ENCODE data around the gene BAIAP3. TPM values are rescaled to one million over a fixed set of nuclear protein-coding genes. Genes with fewer than 3 reads are reported as not detected.

The BAIAP3 gene
- polyA plus RNA-seq, 1 experiment, result 0.19 TPM

- Histone ChIP-seq H3K27ac (ENCODE audit: low read depth, low read length) (no peak overlapping the region), H3K4me3 (ENCODE audit: low read depth, low read length) (no peak overlapping the region), H3K27me3 (ENCODE audit: control insufficient read depth, insufficient read depth, low read length) (no peaks in the 10 kb centered on the region), H3K9me3 (ENCODE audit: control insufficient read depth, insufficient read depth, low read length) (peaks cover 3% of the 10 kb centered on the region; the same call in 1 of the 2 replicates)
- TF ChIP-seq, protein P1, sequence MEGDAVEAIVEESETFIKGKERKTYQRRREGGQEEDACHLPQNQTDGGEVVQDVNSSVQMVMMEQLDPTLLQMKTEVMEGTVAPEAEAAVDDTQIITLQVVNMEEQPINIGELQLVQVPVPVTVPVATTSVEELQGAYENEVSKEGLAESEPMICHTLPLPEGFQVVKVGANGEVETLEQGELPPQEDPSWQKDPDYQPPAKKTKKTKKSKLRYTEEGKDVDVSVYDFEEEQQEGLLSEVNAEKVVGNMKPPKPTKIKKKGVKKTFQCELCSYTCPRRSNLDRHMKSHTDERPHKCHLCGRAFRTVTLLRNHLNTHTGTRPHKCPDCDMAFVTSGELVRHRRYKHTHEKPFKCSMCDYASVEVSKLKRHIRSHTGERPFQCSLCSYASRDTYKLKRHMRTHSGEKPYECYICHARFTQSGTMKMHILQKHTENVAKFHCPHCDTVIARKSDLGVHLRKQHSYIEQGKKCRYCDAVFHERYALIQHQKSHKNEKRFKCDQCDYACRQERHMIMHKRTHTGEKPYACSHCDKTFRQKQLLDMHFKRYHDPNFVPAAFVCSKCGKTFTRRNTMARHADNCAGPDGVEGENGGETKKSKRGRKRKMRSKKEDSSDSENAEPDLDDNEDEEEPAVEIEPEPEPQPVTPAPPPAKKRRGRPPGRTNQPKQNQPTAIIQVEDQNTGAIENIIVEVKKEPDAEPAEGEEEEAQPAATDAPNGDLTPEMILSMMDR (IDR thresholded peaks at IDR 0.05; ENCODE audit: low read depth, low read length), result no peak
- CTCF ChIA-PET, result interaction anchor here (0.6 kb wide), 1 partner anchor 54 kb away, joined by 5 read pairs; no protein-coding TSS in a partner anchor
- POLR2A ChIA-PET, result no interaction called here
- no peak for DNase-seq (ENCODE audit: low read depth, low spot score)
These were observed 22.1 kb downstream of the BAIAP3 start for GRCh38 chr16:1355591-1355990.

GRCh38 chr16:1356061-1356900, 22.8 kb downstream of the BAIAP3 start:
- Histone ChIP-seq H3K9me3 (ENCODE audit: control insufficient read depth, insufficient read depth, low read length) (peaks cover 3% of the 10 kb centered on the region; the same call in 1 of the 2 replicates), H3K4me3 (ENCODE audit: low read depth, low read length) (no peak overlapping the region), H3K27me3 (ENCODE audit: control insufficient read depth, insufficient read depth, low read length) (no peaks in the 10 kb centered on the region), H3K27ac (ENCODE audit: low read depth, low read length) (no peak overlapping the region)
- POLR2A ChIA-PET, result no interaction called here
- no peak for DNase-seq (ENCODE audit: low read depth, low spot score)
- CTCF ChIA-PET, result no interaction called here
- TF ChIP-seq, protein P1 (IDR thresholded peaks at IDR 0.05; ENCODE audit: low read depth, low read length), result no peak

DNA sequence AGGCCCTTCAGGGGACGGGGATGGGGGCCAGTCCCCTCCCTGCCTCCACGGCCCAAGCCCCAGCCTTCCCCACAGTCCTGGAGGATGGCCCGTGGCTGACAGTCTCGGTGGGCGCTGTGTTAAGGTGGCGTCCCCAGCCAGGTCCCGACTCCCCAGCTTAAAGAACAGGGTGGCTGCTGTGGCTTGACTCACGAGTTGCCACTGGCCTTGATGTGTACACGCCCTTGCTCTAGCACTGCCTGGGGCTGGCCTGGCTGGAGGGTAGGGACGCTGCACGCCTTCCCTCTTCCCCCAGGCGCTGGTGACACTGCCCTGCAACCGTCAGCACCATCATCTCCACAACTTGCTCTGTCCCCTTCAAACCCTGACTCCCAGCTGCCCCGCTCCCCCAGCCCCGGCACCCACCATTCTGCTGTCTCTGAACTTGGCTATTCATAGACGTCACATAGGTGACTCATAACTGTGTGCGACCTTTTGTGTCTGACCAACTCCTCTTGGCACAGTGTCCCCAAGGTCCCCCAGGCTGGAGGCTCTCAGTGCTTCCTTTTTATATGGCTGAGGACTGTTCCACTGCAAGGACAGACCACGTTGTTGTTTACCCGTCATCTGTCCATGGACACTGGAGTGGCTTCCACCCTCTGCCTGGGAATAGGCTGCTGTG, 24.6 kb downstream of the BAIAP3 start:
- CTCF ChIA-PET, result no interaction called here
- Histone ChIP-seq H3K27me3 (ENCODE audit: control insufficient read depth, insufficient read depth, low read length) (no peaks in the 10 kb centered on the region), H3K9me3 (ENCODE audit: control insufficient read depth, insufficient read depth, low read length) (no peaks in the 10 kb centered on the region; the same call in 1 of the 2 replicates), H3K4me3 (ENCODE audit: low read depth, low read length) (no peak overlapping the region), H3K27ac (ENCODE audit: low read depth, low read length) (no peak overlapping the region)
- TF ChIP-seq, protein P1 (IDR thresholded peaks at IDR 0.05; ENCODE audit: low read depth, low read length), result no peak
- POLR2A ChIA-PET, result no interaction called here
- no peak for DNase-seq (ENCODE audit: low read depth, low spot score)

DNA sequence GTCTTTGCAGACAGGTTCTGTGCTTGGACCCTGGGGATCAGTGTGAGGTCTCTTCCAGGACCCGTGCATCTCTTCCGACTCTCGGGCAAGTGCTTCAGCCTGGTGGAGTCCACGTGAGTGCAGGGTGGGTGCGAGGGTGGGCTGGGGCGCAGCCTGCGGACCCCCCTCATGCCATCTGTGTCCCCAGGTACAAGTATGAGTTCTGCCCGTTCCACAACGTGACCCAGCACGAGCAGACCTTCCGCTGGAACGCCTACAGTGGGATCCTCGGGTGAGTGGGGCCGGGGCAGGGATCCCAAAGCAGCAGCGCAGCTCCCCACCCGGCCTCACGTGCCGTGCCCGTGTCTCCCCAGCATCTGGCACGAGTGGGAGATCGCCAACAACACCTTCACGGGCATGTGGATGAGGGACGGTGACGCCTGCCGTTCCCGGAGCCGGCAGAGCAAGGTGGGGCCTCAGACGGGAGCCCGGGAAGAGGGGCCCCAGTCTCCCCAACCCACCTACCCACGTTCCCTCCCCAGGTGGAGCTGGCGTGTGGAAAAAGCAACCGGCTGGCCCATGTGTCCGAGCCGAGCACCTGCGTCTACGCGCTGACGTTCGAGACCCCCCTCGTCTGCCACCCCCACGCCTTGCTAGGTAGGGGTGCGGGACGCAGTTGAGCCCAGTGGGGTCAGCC, 28.4 kb downstream of the BAIAP3 start:
- CTCF ChIA-PET, result interaction anchor here (1.4 kb wide), 1 partner anchor 18 kb away, joined by 10 read pairs; no protein-coding TSS in a partner anchor
- no peaks in the 10 kb centered on the region for H3K9me3 ChIP-seq (ENCODE audit: control insufficient read depth, insufficient read depth, low read length)
- no peaks in the 10 kb centered on the region for H3K27me3 ChIP-seq (ENCODE audit: control insufficient read depth, insufficient read depth, low read length)
- POLR2A ChIA-PET, result no interaction called here
- H3K4me3 ChIP-seq (ENCODE audit: low read depth, low read length), result no peak overlapping the region
- TF ChIP-seq, protein P1 (IDR thresholded peaks at IDR 0.05; ENCODE audit: low read depth, low read length), result no peak
- no peak for DNase-seq (ENCODE audit: low read depth, low spot score)
- H3K27ac ChIP-seq (ENCODE audit: low read depth, low read length), result no peak overlapping the region
